GM19452 (cell line): ENCODE data around the gene SAXO2.
"Not testable (repeated sequence)": the region's sequence is repeated elsewhere in the genome, so short reads cannot be mapped to it uniquely, and the experiment has no call there.

ENCODE experiments used
- ATAC-seq: cut with Tn5 transposase; IDR thresholded peaks from one replicate; pipeline ENCODE4 v1.9.1; 2021; ENCODE audit not compliant: unreplicated experiment

The SAXO2 gene

GRCh38 chr15:82286475-82286874 is 23.9 kb downstream of the SAXO2 start:
- peak; percentile 89 for ATAC-seq

GRCh38 chr15:82288202-82288601 is 25.6 kb downstream of the SAXO2 start:
- not testable (repeated sequence) for ATAC-seq

- no peak for ATAC-seq
These were observed 29.7 kb downstream of the SAXO2 start for GRCh38 chr15:82292271-82292670.

- no peak for ATAC-seq
These were observed 31.6 kb downstream of the SAXO2 start for GRCh38 chr15:82294061-82294690.

- ATAC-seq: no peak
These were observed 34.9 kb downstream of the SAXO2 start for GRCh38 chr15:82297546-82297945.

GRCh38 chr15:82298032-82298431 is 35.4 kb downstream of the SAXO2 start:
- ATAC-seq: no peak

- no peak for ATAC-seq
These were observed 35.9 kb downstream of the SAXO2 start for GRCh38 chr15:82298520-82298919.

GRCh38 chr15:82299511-82299914 is 36.9 kb downstream of the SAXO2 start:
- ATAC-seq: not testable (repeated sequence)

- ATAC-seq: not testable (repeated sequence)
These were observed 37.7 kb downstream of the SAXO2 start for GRCh38 chr15:82300326-82300725.

- no peak for ATAC-seq
These were observed 38.3 kb downstream of the SAXO2 start for GRCh38 chr15:82300883-82301282.

- ATAC-seq: no peak
These were observed 38.8 kb downstream of the SAXO2 start for GRCh38 chr15:82301296-82302016.

- ATAC-seq: no peak
These were observed 41.5 kb downstream of the SAXO2 start for GRCh38 chr15:82303956-82304777.

- ATAC-seq: no peak
These were observed 42.1 kb downstream of the SAXO2 start for GRCh38 chr15:82304778-82305090.

GRCh38 chr15:82305621-82306048 is 43.0 kb downstream of the SAXO2 start:
- ATAC-seq: no peak

GRCh38 chr15:82306791-82307713 is 44.4 kb downstream of the SAXO2 start:
- no peak for ATAC-seq

GRCh38 chr15:82307714-82308081 is 45.1 kb downstream of the SAXO2 start:
- no peak for ATAC-seq

- ATAC-seq: no peak
These were observed 47.2 kb downstream of the SAXO2 start for GRCh38 chr15:82309802-82310201.

- ATAC-seq: not testable (repeated sequence)
These were observed 48.7 kb downstream of the SAXO2 start for GRCh38 chr15:82311321-82311720.

- no peak for ATAC-seq
These were observed 50.1 kb downstream of the SAXO2 start for GRCh38 chr15:82312586-82313349.

GRCh38 chr15:82313446-82313845 is 50.8 kb downstream of the SAXO2 start:
- no peak for ATAC-seq
